DMS53 (cell line): ENCODE data around the gene ATP7A.
"Not testable (repeated sequence)": the region's sequence is repeated elsewhere in the genome, so short reads cannot be mapped to it uniquely, and the experiment has no call there.

Source experiments
- DNase-seq: peaks from one replicate; lab custom pipeline; 2025; lab: John Stamatoyannopoulos, UW

ATP7A gene

DNA sequence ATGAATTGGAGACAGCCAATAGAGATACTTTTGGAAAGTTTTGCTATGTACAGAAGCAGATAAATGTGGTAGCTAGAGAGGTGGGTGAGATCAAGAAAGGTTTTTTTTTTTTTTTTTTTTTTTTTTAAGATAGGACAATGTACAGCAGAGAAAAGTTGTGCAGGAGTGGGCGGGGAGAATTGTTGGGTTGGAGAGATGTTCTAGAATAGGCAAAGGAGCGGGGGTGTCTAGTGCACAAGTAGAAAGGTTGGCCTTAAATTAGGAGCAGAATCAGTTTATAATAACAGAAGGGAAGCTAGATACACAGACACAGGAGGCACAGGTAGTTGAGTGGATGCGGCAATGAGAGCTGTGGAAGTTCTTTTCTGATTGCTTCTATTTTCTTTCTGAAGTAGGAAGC is 127.4 kb downstream of the ATP7A start:
- no peak for DNase-seq

GRCh38 chrX:78042601-78043000 is 132.1 kb downstream of the ATP7A start:
- no peak for DNase-seq

GRCh38 chrX:78046362-78046761 is 135.9 kb downstream of the ATP7A start:
- DNase-seq, result no peak

GRCh38 chrX:78048052-78048451 is 137.6 kb downstream of the ATP7A start:
- no peak for DNase-seq

DNA sequence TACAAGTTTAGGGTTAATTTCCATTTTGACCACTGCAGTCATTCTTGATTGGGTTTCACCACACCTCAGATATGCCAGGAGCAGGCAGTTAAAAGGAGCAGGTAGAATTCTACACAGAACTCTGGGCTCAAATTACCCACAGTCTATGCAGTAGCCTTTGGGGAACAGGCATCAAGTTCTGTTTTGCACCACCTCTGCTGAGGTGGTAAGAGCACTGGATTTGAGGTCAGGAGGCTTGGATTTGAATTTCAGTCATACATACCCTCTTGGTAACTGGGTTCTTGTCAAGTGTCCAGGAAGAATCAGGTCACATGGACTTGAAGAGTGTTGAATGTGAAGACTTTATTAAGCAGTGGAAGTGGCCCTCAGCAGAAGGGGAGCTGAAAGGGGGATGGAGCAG is 153.2 kb downstream of the ATP7A start:
- DNase-seq, result no peak

DNA sequence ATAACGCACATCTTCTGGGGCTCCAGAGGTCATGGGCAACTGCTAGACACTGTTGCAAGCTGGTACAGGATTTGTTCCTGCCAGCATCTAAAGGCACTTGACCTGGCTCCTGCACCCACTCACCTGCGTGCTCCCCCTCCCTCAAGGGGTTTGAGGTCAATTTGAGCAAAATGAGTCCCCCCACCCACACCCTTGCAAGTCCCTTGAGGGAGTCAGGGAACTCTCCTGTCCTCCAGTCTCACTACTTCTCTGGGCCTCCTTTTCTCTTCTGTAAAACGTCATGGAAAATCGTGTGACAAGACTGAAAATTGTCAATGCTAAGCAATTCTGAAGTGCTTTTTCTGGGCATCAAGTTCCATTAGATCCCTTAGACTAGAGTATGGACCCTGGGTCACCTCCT is 153.7 kb downstream of the ATP7A start:
- DNase-seq, result no peak

- DNase-seq, result peak; percentile 57
Observed at GRCh38 chrX:78064698-78065601, 154.5 kb downstream of the ATP7A start.

DNA sequence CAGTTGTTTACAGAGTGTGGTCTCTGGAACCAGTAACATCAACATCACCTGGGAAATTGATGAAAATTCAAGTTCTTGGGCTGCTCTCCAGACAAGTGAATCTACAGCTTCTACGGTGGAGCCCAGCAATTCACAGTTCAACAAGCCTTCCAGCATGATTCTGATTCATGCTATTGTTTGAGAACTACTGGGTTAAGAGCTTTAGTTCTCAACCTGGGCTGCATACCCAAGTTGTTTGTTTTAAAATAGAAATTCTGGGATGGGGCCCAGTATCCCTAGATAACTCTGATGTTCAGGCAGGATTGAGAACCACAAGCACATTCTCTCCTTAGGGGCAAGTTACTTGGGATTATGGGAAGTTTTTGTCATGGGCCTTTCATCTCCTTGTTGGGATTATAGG is 155.6 kb downstream of the ATP7A start:
- no peak for DNase-seq

DNA sequence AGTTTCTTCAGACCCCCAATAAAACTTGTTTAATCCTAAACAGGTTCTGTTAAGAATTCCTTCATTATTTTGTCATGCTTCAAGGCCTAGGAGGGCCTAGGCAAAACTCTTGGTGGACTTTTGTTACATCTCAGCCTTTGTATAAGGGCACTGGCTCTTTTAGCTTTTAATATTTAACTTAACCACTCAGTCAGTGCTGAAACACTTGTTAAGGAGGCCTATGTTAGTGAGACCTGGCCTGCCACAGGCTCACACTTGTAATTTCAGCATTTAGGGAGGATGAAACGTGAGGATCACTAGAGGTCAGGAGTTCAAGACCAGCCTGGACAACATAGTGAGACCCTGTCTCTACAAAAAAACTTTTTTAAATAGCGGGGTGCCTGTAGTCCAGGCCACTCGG is 160.8 kb downstream of the ATP7A start:
- no peak for DNase-seq

DNA sequence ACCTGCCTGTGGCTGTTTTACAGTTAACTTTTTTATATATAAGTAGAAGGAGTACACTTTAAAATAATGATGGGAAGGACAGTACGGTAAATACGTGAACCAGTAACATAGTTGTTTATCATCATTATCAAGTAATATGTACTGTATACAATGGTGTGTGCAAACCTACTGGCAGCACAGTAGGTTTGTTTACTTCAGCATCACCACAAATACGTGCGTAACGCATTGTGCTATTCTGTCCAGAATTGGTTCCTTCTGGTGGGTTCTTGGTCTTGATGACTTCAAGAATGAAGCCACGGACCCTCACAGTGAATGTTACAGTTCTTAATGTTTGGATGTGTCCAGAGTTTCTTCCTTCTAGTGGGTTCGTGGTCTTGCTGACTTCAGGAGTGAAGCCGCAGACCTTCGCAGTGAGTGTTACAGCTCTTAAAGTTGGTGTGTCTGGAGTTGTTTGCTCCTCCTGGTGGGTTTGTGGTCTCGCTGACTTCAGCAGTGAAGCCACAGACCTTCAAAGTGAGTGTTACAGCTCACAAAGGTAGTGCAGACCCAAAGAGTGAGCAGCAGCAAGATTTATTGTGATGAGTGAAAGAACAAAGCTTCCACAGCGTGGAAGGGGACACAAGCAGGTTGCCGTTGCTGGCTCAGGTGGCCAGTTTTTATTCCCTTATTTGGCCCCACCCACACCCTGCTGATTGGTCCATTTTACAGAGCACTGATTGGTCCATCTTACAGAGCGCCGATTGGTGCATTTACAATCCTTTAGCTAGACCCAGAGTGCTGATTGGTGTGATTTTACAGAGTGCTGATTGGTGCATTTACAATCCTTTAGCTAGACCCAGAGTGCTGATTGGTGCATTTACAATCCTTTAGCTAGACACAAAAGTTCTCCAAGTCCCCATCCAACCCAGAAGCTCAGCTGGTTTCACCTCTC is 162.9 kb downstream of the ATP7A start:
- DNase-seq, result not testable (repeated sequence)

GRCh38 chrX:78074088-78074487 is 163.6 kb downstream of the ATP7A start:
- no peak for DNase-seq

- peak; percentile 28 for DNase-seq
Observed at GRCh38 chrX:78075787-78076389, 165.4 kb downstream of the ATP7A start.

DNA sequence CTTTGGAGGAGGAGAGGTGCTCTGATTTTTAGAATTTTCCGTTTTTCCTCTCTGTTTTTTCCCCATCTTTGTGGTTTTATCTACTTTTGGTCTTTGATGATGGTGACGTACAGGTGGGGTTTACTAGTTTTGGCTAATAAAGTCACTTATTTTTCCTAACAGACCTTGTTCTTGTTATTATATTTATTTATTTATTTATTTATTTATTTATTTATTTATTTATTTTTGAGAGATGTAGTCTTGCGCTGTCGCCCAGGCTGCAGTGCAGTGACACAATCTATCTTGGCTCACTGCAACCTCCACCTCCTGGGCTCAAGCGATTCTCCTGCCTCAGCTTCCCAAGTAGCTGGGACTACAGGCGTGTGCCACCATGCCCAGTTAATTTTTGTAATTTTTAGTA is 170.9 kb downstream of the ATP7A start:
- not testable (repeated sequence) for DNase-seq

- peak; percentile 31 for DNase-seq
Observed at GRCh38 chrX:78092296-78092695, 181.8 kb downstream of the ATP7A start.

GRCh38 chrX:78098108-78098507 is 187.6 kb downstream of the ATP7A start:
- no peak for DNase-seq
